HG02759 (cell line): Measurements from ENCODE around the gene NPLOC4.

Source experiments
- ATAC-seq: cut with Tn5 transposase; IDR thresholded peaks from one replicate; pipeline ENCODE4 v1.9.1; 2021; ENCODE audit warnings: mild to moderate bottlenecking, moderate library complexity; ENCODE audit not compliant: unreplicated experiment

The NPLOC4 gene

DNA sequence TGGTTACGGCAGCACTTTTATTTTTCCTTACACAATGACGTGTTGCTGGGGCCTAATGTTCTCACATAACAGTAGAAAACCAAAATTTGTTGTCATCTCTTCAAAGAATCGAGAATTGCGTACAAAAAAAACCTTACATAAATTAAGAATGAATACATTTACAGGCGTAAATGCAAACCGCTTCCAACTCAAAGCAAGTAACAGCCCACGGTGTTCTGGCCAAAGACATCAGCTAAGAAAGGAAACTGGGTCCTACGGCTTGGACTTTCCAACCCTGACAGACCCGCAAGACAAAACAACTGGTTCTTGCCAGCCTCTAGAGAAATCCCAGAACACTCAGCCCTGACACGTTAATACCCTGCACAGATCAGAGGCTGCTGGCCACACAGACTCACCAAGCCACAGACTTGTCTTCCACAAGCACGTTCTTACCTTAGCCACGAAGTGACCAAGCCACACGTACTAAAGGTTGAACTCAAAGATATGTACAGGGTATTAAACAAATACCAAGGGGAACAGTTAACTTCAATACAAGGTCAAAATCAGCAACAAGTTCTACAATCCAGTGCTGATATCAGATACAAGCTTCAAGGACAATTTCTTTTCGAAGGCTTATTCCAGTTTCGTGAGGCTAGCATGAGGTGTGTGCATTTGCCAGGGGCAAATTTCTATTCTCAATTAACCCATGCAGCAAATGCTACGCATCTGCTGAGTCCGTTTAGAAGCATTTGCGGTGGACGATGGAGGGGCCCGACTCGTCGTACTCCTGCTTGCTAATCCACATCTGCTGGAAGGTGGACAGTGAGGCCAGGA lies 126.7 kb downstream of the NPLOC4 start:
- no peak for ATAC-seq

DNA sequence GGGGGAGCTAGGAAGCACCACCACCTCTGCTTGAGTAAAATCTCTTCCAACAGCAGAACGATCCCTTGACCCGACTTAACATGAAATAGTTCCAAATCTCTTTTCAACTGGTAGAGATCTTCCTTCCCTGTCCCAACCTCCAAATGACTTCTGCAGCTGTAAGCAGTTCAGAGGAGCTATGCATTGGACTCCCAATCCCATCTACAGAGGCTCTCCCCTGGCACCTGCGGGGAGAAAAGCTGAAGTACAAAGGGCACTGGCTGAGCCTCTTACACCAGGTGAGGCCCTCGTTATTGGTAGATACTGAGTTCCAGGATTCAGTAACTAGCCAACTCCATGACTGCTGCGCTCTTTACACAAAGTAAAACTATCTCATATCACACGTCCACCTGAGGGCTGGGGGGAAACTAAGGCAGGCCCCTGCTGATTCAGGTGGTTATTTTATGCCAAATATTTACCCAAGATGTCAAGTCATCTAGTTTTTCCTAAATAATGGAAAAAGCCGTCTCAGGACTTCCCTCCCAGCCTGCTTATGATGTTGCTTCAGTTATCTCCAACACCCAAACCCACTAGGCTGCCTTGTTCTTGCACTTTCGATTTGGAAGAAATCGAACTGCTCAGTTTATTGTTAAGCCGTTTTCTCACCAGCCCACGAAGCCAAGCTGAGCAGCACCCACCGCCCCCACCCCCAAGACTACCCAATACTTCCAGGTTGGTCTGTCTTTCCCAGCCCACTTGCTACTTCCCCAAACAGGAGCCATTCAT lies 127.5 kb downstream of the NPLOC4 start:
- ATAC-seq: no peak

DNA sequence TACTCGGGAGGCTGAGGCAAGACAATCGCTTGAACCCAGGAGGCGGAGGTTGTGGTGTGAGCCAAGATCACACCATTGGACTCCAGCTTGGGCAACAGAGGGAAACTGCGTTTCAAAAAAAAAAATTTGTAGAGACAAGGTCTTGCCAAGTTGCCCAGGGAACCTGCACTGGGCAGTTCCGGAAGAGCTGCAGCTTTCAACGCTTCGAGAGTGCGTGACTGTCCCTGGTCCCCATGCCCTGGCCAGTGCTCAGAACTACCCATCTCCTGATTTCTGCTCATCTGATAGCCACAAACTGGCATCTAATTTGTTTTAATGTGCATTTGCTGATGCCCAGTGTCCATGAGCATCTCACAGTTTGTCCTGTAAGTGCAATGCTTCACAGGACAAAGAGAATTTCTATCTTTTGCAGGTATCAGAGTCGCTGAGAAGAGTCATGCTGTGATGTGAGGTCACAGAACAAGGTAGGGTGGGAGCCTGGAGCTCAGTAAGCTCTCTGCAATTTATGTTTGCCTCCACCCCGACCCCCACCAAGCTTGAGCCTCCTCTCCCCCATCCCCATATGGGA lies 128.2 kb downstream of the NPLOC4 start:
- no peak for ATAC-seq
